Measurements from ENCODE around the gene ALG14. TPM values are rescaled to one million over a fixed set of nuclear protein-coding genes. Genes with fewer than 3 reads are reported as not detected.

The ALG14 gene
- total RNA-seq, 1 donor from 2014 or later = 5.5 TPM

DNA sequence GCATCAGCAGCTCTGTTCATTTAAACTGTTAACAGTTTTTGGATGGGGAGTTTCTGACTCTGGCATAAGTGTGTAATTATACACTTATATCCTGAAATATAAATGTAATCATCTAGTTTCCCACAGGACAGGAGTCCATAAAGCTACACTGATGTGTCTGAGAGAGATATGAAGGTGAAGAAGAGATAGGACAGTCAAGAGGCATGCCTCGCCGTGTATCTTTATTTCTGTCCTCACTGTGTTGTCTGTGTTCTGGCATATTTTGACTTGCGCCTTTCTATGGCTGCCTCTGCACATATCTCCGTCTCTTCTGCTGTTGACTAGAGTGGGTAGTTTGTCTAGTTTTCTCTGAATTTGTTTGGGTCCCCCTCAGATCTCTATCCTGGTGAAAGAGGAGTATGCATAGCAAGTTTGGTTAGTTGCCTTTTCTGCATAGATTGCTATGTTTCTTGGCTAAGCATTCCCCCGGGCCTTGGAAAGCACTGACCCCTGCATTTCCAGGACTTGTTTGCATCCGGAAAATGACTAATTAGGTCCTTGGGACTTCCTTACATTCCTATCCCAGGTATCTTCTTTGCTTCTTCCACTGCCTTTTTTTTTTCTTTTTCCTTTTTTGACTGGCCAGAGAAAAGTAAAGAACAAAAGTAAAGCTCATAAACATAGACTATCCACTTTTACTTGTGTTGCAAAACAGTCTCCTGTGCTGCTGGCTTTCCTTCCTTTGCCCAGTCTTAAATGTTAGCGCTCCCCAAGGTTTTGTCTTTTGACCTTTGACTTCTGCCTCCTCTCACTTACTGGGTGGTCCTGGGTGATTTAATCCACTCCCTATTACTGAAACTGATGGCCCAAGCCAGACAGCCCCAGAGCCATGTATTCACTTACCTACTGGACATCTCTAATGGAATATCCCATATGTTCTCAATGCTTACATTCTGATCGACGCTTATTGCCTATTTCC lies 118.2 kb downstream of the ALG14 start:
- TF ChIP-seq, protein P1, sequence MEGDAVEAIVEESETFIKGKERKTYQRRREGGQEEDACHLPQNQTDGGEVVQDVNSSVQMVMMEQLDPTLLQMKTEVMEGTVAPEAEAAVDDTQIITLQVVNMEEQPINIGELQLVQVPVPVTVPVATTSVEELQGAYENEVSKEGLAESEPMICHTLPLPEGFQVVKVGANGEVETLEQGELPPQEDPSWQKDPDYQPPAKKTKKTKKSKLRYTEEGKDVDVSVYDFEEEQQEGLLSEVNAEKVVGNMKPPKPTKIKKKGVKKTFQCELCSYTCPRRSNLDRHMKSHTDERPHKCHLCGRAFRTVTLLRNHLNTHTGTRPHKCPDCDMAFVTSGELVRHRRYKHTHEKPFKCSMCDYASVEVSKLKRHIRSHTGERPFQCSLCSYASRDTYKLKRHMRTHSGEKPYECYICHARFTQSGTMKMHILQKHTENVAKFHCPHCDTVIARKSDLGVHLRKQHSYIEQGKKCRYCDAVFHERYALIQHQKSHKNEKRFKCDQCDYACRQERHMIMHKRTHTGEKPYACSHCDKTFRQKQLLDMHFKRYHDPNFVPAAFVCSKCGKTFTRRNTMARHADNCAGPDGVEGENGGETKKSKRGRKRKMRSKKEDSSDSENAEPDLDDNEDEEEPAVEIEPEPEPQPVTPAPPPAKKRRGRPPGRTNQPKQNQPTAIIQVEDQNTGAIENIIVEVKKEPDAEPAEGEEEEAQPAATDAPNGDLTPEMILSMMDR (IDR thresholded peaks at IDR 0.05) = no peak
- no peak overlapping the region for H3K27ac Mint-ChIP-seq (ENCODE audit: unreplicated experiment)
- no peak overlapping the region for H3K4me3 Mint-ChIP-seq (ENCODE audit: unreplicated experiment)
- peaks cover 16% of the 10 kb centered on the region for H3K4me1 Mint-ChIP-seq (ENCODE audit: unreplicated experiment)
- H3K9me3 Mint-ChIP-seq (ENCODE audit: unreplicated experiment) = peaks cover 3% of the 10 kb centered on the region
- no peak for DNase-seq (ENCODE audit: extremely low spot score, unreplicated experiment)
- no peaks in the 10 kb centered on the region for H3K36me3 Mint-ChIP-seq (ENCODE audit: unreplicated experiment)
- H3K27me3 Mint-ChIP-seq (ENCODE audit: unreplicated experiment) = no peaks in the 10 kb centered on the region

DNA sequence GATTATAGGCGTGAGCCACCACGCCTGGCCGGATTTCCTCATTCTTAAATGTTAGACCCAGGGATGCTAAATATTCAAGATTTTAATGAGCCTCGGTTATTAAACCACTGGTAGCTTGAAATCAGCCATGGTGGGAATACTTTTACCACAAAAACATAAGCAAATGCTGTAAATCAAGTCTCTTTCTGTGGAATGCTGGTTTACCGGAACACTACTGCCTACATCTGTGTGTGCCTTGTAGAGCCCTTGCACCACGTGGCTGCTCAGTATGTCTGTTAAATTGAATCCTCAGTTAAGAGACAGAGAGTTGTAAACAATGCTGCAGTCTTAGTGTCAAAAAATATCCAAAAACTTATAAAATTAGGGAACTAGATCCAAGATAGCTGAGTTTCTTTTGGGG lies 119.0 kb downstream of the ALG14 start:
- H3K9me3 Mint-ChIP-seq (ENCODE audit: unreplicated experiment) = peaks cover 3% of the 10 kb centered on the region
- H3K27me3 Mint-ChIP-seq (ENCODE audit: unreplicated experiment) = no peaks in the 10 kb centered on the region
- H3K27ac Mint-ChIP-seq (ENCODE audit: unreplicated experiment) = no peak overlapping the region
- H3K4me1 Mint-ChIP-seq (ENCODE audit: unreplicated experiment) = peaks cover 16% of the 10 kb centered on the region
- DNase-seq (ENCODE audit: extremely low spot score, unreplicated experiment) = no peak
- H3K4me3 Mint-ChIP-seq (ENCODE audit: unreplicated experiment) = no peak overlapping the region
- TF ChIP-seq, protein P1 (IDR thresholded peaks at IDR 0.05) = no peak
- H3K36me3 Mint-ChIP-seq (ENCODE audit: unreplicated experiment) = no peaks in the 10 kb centered on the region

DNA sequence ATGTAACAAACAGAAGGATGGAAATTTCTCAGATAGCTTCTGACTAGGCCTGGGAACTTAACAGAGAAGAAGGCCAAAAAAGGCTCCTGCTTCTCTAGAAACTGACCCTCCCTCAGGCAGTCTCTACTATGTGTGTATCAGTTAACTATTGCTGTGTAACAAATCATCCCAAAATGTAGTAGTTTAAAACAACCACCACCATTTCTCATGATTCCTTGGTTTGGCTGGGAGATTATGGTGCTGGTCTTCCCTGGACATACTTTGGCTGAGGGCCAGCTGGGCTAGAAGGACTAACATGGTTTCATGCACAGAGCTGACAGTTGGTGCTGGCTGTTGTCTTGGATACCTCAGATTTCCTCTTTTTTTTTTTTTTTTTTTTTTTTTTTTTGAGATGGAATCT lies 119.6 kb downstream of the ALG14 start:
- no peak overlapping the region for H3K27ac Mint-ChIP-seq (ENCODE audit: unreplicated experiment)
- peaks cover 3% of the 10 kb centered on the region for H3K9me3 Mint-ChIP-seq (ENCODE audit: unreplicated experiment)
- no peak overlapping the region for H3K4me3 Mint-ChIP-seq (ENCODE audit: unreplicated experiment)
- TF ChIP-seq, protein P1 (IDR thresholded peaks at IDR 0.05) = no peak
- no peaks in the 10 kb centered on the region for H3K36me3 Mint-ChIP-seq (ENCODE audit: unreplicated experiment)
- DNase-seq (ENCODE audit: extremely low spot score, unreplicated experiment) = no peak
- no peaks in the 10 kb centered on the region for H3K27me3 Mint-ChIP-seq (ENCODE audit: unreplicated experiment)
- peaks cover 16% of the 10 kb centered on the region for H3K4me1 Mint-ChIP-seq (ENCODE audit: unreplicated experiment)

DNA sequence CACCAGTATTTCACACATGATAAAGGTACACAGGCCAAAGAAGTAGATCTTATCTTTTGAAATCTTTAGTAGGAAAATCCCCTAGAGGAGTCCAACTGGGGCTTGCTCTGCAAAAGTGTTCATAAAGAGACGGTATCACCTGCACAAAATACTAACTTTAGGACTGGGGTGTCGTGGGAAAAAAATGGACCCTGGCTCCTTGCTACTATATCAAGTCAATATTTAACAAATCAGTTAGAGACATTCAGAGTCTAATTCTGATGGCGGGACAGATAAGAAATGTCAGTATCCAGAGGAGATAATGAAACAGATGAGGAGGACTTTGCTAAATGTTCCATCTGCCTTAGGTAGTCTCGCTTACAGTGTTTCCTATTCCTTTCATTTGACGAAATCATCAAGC lies 120.2 kb downstream of the ALG14 start:
- H3K36me3 Mint-ChIP-seq (ENCODE audit: unreplicated experiment) = no peaks in the 10 kb centered on the region
- no peak overlapping the region for H3K4me3 Mint-ChIP-seq (ENCODE audit: unreplicated experiment)
- TF ChIP-seq, protein P1 (IDR thresholded peaks at IDR 0.05) = no peak
- H3K27me3 Mint-ChIP-seq (ENCODE audit: unreplicated experiment) = no peaks in the 10 kb centered on the region
- DNase-seq (ENCODE audit: extremely low spot score, unreplicated experiment) = no peak
- H3K4me1 Mint-ChIP-seq (ENCODE audit: unreplicated experiment) = peaks cover 16% of the 10 kb centered on the region
- H3K27ac Mint-ChIP-seq (ENCODE audit: unreplicated experiment) = no peak overlapping the region
- H3K9me3 Mint-ChIP-seq (ENCODE audit: unreplicated experiment) = peaks cover 3% of the 10 kb centered on the region

DNA sequence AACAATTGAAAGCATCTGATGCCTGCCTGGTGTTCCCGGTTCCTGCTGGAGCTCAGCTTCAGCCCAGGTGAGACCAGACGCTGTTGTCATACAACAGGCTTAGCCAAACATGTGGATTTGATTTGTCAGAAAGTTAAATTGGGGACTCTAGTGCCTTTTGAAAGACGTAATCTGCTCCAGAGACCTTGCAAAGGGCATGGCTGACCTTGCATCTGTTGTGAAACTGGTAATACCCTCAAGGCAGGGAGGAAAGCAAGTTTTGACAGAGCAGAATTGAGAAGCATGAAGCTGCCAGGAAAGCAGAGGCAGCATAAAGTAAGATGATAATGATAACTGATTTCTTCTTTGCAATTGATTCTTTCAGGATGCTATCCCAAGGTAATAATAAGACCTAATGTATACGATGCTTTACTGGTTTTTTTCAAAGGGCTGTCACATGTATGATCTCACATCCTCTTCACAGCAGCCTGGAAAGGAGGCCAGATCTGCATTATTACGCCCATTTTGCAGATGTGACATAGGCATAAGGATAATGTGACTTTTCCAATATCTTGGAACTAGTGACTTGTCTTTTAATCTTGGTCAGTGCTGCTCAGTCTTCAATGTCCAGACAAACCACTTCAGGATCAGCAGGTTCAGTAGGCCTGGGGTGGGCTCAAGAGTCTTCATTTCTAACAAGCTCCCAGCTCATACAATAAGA lies 121.1 kb downstream of the ALG14 start:
- Mint-ChIP-seq H3K27me3 (ENCODE audit: unreplicated experiment) (no peaks in the 10 kb centered on the region), H3K27ac (ENCODE audit: unreplicated experiment) (no peak overlapping the region), H3K4me1 (ENCODE audit: unreplicated experiment) (peaks cover 18% of the 10 kb centered on the region), H3K9me3 (ENCODE audit: unreplicated experiment) (peaks cover 3% of the 10 kb centered on the region), H3K4me3 (ENCODE audit: unreplicated experiment) (no peak overlapping the region), H3K36me3 (ENCODE audit: unreplicated experiment) (no peaks in the 10 kb centered on the region)
- DNase-seq (ENCODE audit: extremely low spot score, unreplicated experiment) = no peak
- TF ChIP-seq, protein P1 (IDR thresholded peaks at IDR 0.05) = no peak
